ENCODE results near the gene GPC1. TPM values are rescaled to one million over a fixed set of nuclear protein-coding genes. Genes with fewer than 3 reads are reported as not detected.

The GPC1 gene
- total and polyA plus RNA-seq, 2 donors (not counting 1 experiment from before 2014, with no cell fraction given) = 147 to 218 TPM

DNA sequence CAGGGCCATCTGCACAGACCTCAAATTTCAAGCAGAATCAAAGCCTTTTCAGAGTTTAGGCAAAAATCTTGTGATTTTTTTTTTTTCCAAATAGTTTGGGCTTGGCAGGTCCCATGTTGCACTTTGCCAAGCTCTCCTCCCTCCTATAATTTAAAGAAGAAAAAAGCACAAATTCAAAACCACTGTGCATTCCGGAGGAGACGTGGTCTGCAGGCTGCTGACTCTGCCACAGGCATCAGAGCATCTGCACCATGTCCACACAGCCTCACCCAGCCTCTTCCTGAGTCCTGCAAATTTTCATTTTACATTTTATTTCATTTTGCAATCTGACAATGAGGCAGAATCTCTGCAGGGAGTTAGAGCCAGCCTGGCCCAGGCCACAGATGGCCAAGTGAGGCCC, 15.7 kb upstream of the GPC1 start:
- Histone ChIP-seq H3K27ac (ENCODE audit: insufficient read depth, low read length) (no peak overlapping the region), H3K9me3 (ENCODE audit: control insufficient read depth, insufficient read depth, low read depth, low read length) (no peaks in the 10 kb centered on the region), H3K36me3 (ENCODE audit: control insufficient read depth, insufficient read depth, low read length) (no peaks in the 10 kb centered on the region), H3K4me1 (ENCODE audit: control insufficient read depth, extremely low read depth, insufficient read depth, low read length) (no peaks in the 10 kb centered on the region), H3K79me2 (ENCODE audit: control insufficient read depth, insufficient read depth, low read length) (no peaks in the 10 kb centered on the region), H4K20me1 (ENCODE audit: control insufficient read depth, extremely low read depth, insufficient read depth, low read length) (no peaks in the 10 kb centered on the region), H3K27me3 (ENCODE audit: control insufficient read depth, insufficient read depth, low read length) (no peaks in the 10 kb centered on the region), H2AFZ (ENCODE audit: low read length) (no peak overlapping the region), H3K4me2 (ENCODE audit: extremely low read depth, insufficient read depth, low read length) (no peak overlapping the region), H3K9ac (ENCODE audit: insufficient read depth, low read length) (no peak overlapping the region), H3K4me3 (replicated peaks in 1 of 4; ENCODE audit: control extremely low read depth in 1 of 4, insufficient read depth in 1 of 4, low read depth in 3 of 4, low read length in 4 of 4) (no peak overlapping the region)
- no peak for TF ChIP-seq EZH2 (IDR thresholded peaks at IDR 0.05; ENCODE audit: low read length, missing control alignments)
- TF ChIP-seq, protein P1, sequence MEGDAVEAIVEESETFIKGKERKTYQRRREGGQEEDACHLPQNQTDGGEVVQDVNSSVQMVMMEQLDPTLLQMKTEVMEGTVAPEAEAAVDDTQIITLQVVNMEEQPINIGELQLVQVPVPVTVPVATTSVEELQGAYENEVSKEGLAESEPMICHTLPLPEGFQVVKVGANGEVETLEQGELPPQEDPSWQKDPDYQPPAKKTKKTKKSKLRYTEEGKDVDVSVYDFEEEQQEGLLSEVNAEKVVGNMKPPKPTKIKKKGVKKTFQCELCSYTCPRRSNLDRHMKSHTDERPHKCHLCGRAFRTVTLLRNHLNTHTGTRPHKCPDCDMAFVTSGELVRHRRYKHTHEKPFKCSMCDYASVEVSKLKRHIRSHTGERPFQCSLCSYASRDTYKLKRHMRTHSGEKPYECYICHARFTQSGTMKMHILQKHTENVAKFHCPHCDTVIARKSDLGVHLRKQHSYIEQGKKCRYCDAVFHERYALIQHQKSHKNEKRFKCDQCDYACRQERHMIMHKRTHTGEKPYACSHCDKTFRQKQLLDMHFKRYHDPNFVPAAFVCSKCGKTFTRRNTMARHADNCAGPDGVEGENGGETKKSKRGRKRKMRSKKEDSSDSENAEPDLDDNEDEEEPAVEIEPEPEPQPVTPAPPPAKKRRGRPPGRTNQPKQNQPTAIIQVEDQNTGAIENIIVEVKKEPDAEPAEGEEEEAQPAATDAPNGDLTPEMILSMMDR (conservative IDR thresholded peaks at IDR 0.05 in 1 of 2, IDR thresholded peaks at IDR 0.05 in 1 of 2; ENCODE audit: low read depth in 1 of 2, low read length in 2 of 2) = no peak
- no peak for DNase-seq (ENCODE audit: low read depth in 2 of 2)

- no peaks in the 10 kb centered on the region for H3K4me1 ChIP-seq (ENCODE audit: control insufficient read depth, extremely low read depth, insufficient read depth, low read length)
- DNase-seq (ENCODE audit: low read depth in 2 of 2) = no peak
- no peaks in the 10 kb centered on the region for H3K9me3 ChIP-seq (ENCODE audit: control insufficient read depth, insufficient read depth, low read depth, low read length)
- H3K79me2 ChIP-seq (ENCODE audit: control insufficient read depth, insufficient read depth, low read length) = no peaks in the 10 kb centered on the region
- H3K9ac ChIP-seq (ENCODE audit: insufficient read depth, low read length) = no peak overlapping the region
- no peak overlapping the region for H3K27ac ChIP-seq (ENCODE audit: insufficient read depth, low read length)
- no peaks in the 10 kb centered on the region for H4K20me1 ChIP-seq (ENCODE audit: control insufficient read depth, extremely low read depth, insufficient read depth, low read length)
- H2AFZ ChIP-seq (ENCODE audit: low read length) = no peak overlapping the region
- H3K4me3 ChIP-seq (replicated peaks in 1 of 4; ENCODE audit: control extremely low read depth in 1 of 4, insufficient read depth in 1 of 4, low read depth in 3 of 4, low read length in 4 of 4) = no peak overlapping the region
- no peaks in the 10 kb centered on the region for H3K36me3 ChIP-seq (ENCODE audit: control insufficient read depth, insufficient read depth, low read length)
- TF ChIP-seq EZH2 (IDR thresholded peaks at IDR 0.05; ENCODE audit: low read length, missing control alignments) = no peak
- TF ChIP-seq, protein P1 (conservative IDR thresholded peaks at IDR 0.05 in 1 of 2, IDR thresholded peaks at IDR 0.05 in 1 of 2; ENCODE audit: low read depth in 1 of 2, low read length in 2 of 2) = no peak
- H3K27me3 ChIP-seq (ENCODE audit: control insufficient read depth, insufficient read depth, low read length) = no peaks in the 10 kb centered on the region
- H3K4me2 ChIP-seq (ENCODE audit: extremely low read depth, insufficient read depth, low read length) = no peak overlapping the region
Observed at GRCh38 chr2:240420206-240421104, 15.0 kb upstream of the GPC1 start.

DNA sequence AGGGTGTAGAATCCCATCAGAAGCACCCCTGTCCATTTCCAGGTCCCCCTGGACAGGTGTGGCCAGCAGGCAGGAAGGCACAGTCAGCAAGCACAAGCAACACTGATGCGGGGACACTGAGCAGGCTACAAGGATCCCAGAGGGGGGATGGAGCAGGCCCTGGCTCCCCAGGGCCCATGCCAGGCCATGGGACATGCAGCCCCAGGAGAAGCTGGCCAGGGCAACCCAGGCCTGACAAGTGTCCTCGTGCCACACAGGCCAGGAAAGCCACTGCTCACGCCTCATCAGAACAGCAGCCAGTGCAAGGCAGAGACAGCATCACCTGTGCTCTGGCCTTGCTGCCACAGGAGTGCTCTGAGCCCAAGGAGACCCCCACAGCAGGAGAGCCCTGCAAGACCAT, 14.1 kb upstream of the GPC1 start:
- no peak overlapping the region for H3K4me3 ChIP-seq (replicated peaks in 1 of 4; ENCODE audit: control extremely low read depth in 1 of 4, insufficient read depth in 1 of 4, low read depth in 3 of 4, low read length in 4 of 4)
- no peaks in the 10 kb centered on the region for H3K27me3 ChIP-seq (ENCODE audit: control insufficient read depth, insufficient read depth, low read length)
- H3K9ac ChIP-seq (ENCODE audit: insufficient read depth, low read length) = no peak overlapping the region
- no peaks in the 10 kb centered on the region for H3K79me2 ChIP-seq (ENCODE audit: control insufficient read depth, insufficient read depth, low read length)
- no peaks in the 10 kb centered on the region for H3K9me3 ChIP-seq (ENCODE audit: control insufficient read depth, insufficient read depth, low read depth, low read length)
- no peaks in the 10 kb centered on the region for H3K36me3 ChIP-seq (ENCODE audit: control insufficient read depth, insufficient read depth, low read length)
- DNase-seq (ENCODE audit: low read depth in 2 of 2) = no peak
- no peaks in the 10 kb centered on the region for H4K20me1 ChIP-seq (ENCODE audit: control insufficient read depth, extremely low read depth, insufficient read depth, low read length)
- H2AFZ ChIP-seq (ENCODE audit: low read length) = no peak overlapping the region
- H3K27ac ChIP-seq (ENCODE audit: insufficient read depth, low read length) = no peak overlapping the region
- H3K4me2 ChIP-seq (ENCODE audit: extremely low read depth, insufficient read depth, low read length) = no peak overlapping the region
- TF ChIP-seq, protein P1 (conservative IDR thresholded peaks at IDR 0.05 in 1 of 2, IDR thresholded peaks at IDR 0.05 in 1 of 2; ENCODE audit: low read depth in 1 of 2, low read length in 2 of 2) = no peak
- no peak for TF ChIP-seq EZH2 (IDR thresholded peaks at IDR 0.05; ENCODE audit: low read length, missing control alignments)
- no peaks in the 10 kb centered on the region for H3K4me1 ChIP-seq (ENCODE audit: control insufficient read depth, extremely low read depth, insufficient read depth, low read length)

All from fibroblast of lung (primary cell).